ENCODE data around the gene GFPT2. TPM values are rescaled to one million over a fixed set of nuclear protein-coding genes. Genes with fewer than 3 reads are reported as not detected.

Gene GFPT2
- total RNA-seq, 4 donors from 2014 or later: 5.5 to 15.6 (median 6.4) TPM; not detected in 1

GRCh38 chr5:180350711-180351465 is 2.2 kb downstream of the GFPT2 start:
- Histone ChIP-seq H3K9me3 (no peaks in the 10 kb centered on the region), H3K4me3 (peak overlapping the region in 1 of 4 donors; percentile 86), H3K4me1 (peaks cover 7 to 33% (median 14%) of the 10 kb centered on the region in 3 donors), H3K27ac (no peak overlapping the region), H3K27me3 (peaks cover 0 to 67% (median 10%) of the 10 kb centered on the region in 4 donors), H3K36me3 (no peaks in the 10 kb centered on the region)
- intact Hi-C loops (cut with DNase I): no loop called here
- TF ChIP-seq CTCF (IDR thresholded peaks at IDR 0.05) (no peak), POLR2A (IDR thresholded peaks at IDR 0.05) (no peak)
- no peak for DNase-seq
- 68 to 77% methylated on average over 9 to 11 of the region's 11 CpGs for WGBS, 2 donors

- Histone ChIP-seq H3K4me1 (peaks cover 7 to 33% (median 14%) of the 10 kb centered on the region in 3 donors), H3K36me3 (no peaks in the 10 kb centered on the region), H3K27ac (no peak overlapping the region), H3K9me3 (no peaks in the 10 kb centered on the region), H3K27me3 (peaks cover 0 to 62% (median 10%) of the 10 kb centered on the region in 4 donors), H3K4me3 (no peak overlapping the region)
- intact Hi-C loops (cut with DNase I): no loop called here
- no peak for TF ChIP-seq CTCF (IDR thresholded peaks at IDR 0.05)
- TF ChIP-seq POLR2A (IDR thresholded peaks at IDR 0.05): no peak
- WGBS, 2 donors: 68 to 84% methylated on average over 3 to 6 of the region's 7 CpGs
- DNase-seq: no peak
Measured at GRCh38 chr5:180350296-180350695, 2.8 kb downstream of the GFPT2 start.

- H3K9me3 ChIP-seq: no peaks in the 10 kb centered on the region
- DNase-seq: no peak
Measured at GRCh38 chr5:180349391-180349790, 3.7 kb downstream of the GFPT2 start.

GRCh38 chr5:180348336-180348735 is 4.8 kb downstream of the GFPT2 start:
- Histone ChIP-seq H3K27ac (no peak overlapping the region), H3K4me1 (peaks cover 6 to 33% (median 7%) of the 10 kb centered on the region in 3 donors), H3K36me3 (no peaks in the 10 kb centered on the region), H3K9me3 (no peaks in the 10 kb centered on the region), H3K4me3 (no peak overlapping the region), H3K27me3 (peaks cover 0 to 44% (median 6%) of the 10 kb centered on the region in 4 donors)
- WGBS, 2 donors: 93 to 94% methylated on average over 7 of the region's 7 CpGs
- intact Hi-C loops (cut with DNase I): no loop called here
- DNase-seq: no peak
- TF ChIP-seq CTCF (IDR thresholded peaks at IDR 0.05) (no peak), POLR2A (IDR thresholded peaks at IDR 0.05) (no peak)

More at GRCh38 chr5:180349391-180349790, 3.7 kb downstream of the GFPT2 start:
- TF ChIP-seq POLR2A (IDR thresholded peaks at IDR 0.05) (no peak), CTCF (IDR thresholded peaks at IDR 0.05) (no peak)
- Histone ChIP-seq H3K27me3 (peaks cover 0 to 54% (median 10%) of the 10 kb centered on the region in 4 donors), H3K27ac (no peak overlapping the region), H3K36me3 (no peaks in the 10 kb centered on the region), H3K4me1 (peaks cover 7 to 33% (median 14%) of the 10 kb centered on the region in 3 donors), H3K4me3 (no peak overlapping the region)
- intact Hi-C loops (cut with DNase I): no loop called here
- 80 to 83% methylated on average over 5 to 7 of the region's 8 CpGs for WGBS, 2 donors

GRCh38 chr5:180347702-180348101 is 5.4 kb downstream of the GFPT2 start:
- H3K9me3 ChIP-seq: no peaks in the 10 kb centered on the region
- DNase-seq: no peak
- no peaks in the 10 kb centered on the region for H3K36me3 ChIP-seq
- no peak overlapping the region for H3K4me3 ChIP-seq
- H3K4me1 ChIP-seq: peaks cover 1 to 33% (median 9%) of the 10 kb centered on the region in 3 donors
- no peak overlapping the region for H3K27ac ChIP-seq
- H3K27me3 ChIP-seq: peaks cover 0 to 42% (median 5%) of the 10 kb centered on the region in 4 donors
- WGBS, 2 donors: 90 to 100% methylated on average over 3 to 4 of the region's 10 CpGs
- TF ChIP-seq POLR2A (IDR thresholded peaks at IDR 0.05) (no peak), CTCF (IDR thresholded peaks at IDR 0.05) (no peak)
- intact Hi-C loops (cut with DNase I): no loop called here

All from esophagus squamous epithelium (tissue), 5 donors.